ENCODE measurements around the gene MGAT4C.

- TF ChIP-seq CTCF (IDR thresholded peaks at IDR 0.05) (no peak), EP300 (IDR thresholded peaks at IDR 0.05) (no peak)
These were observed 27.5 kb downstream of the MGAT4C start for GRCh38 chr12:86228656-86229055.

Data from stomach (tissue), 4 donors.